ENCODE measurements around the gene GK2. TPM values are rescaled to one million over a fixed set of nuclear protein-coding genes. Genes with fewer than 3 reads are reported as not detected.

The GK2 gene
- total RNA-seq, 3 donors from 2014 or later: not detected

DNA sequence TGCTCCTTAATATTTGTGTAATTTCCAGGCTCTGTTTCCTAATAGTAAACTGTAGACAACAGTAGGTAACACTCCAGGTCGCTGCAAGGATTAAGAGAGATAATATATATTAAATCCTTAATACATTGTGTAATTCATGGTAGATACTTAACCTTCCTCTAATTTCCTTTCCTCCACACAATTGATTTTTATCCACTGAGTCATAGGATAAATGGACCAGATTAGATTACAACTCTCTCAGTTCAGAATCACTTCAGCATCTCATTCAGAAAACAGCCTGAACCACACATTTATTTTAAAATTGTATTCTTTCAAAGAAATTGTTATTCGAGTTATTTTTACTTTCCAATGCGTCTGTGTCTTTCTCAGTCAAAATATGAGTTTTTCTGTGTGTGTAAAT lies 17.1 kb downstream of the GK2 start:
- Histone ChIP-seq H3K9me3 (no peaks in the 10 kb centered on the region), H3K36me3 (ENCODE audit: low read depth) (no peaks in the 10 kb centered on the region), H3K4me1 (ENCODE audit: low read depth) (no peaks in the 10 kb centered on the region), H3K4me3 (no peak overlapping the region)
- ATAC-seq (no peak), DNase-seq (no peak)
- TF ChIP-seq, protein P1, sequence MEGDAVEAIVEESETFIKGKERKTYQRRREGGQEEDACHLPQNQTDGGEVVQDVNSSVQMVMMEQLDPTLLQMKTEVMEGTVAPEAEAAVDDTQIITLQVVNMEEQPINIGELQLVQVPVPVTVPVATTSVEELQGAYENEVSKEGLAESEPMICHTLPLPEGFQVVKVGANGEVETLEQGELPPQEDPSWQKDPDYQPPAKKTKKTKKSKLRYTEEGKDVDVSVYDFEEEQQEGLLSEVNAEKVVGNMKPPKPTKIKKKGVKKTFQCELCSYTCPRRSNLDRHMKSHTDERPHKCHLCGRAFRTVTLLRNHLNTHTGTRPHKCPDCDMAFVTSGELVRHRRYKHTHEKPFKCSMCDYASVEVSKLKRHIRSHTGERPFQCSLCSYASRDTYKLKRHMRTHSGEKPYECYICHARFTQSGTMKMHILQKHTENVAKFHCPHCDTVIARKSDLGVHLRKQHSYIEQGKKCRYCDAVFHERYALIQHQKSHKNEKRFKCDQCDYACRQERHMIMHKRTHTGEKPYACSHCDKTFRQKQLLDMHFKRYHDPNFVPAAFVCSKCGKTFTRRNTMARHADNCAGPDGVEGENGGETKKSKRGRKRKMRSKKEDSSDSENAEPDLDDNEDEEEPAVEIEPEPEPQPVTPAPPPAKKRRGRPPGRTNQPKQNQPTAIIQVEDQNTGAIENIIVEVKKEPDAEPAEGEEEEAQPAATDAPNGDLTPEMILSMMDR (IDR thresholded peaks at IDR 0.05): no peak
- intact Hi-C loops (cut with DNase I, micrococcal nuclease): no loop called here

DNA sequence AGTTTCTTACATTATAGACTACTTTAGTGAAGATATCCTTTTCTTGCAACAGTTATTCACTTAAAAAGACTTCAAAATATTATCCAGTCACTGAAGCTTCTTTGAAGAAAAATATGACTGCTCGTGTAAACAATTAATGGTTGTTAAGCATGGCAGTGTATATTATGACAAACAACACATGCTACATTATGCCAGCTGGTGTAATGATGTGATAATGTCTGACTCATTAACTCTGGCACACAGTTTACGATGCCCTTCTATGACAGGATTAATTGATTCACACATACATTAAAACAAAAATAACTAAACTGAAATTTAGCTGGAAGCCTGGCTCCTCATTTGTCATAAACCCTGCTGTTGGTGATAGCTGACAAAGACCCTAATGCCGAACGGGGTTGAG lies 22.4 kb downstream of the GK2 start:
- TF ChIP-seq, protein P1 (IDR thresholded peaks at IDR 0.05): no peak
- Histone ChIP-seq H3K4me1 (ENCODE audit: low read depth) (no peaks in the 10 kb centered on the region), H3K4me3 (no peak overlapping the region), H3K36me3 (ENCODE audit: low read depth) (no peaks in the 10 kb centered on the region), H3K9me3 (no peaks in the 10 kb centered on the region)
- no peak for DNase-seq
- no peak for ATAC-seq
- intact Hi-C loops (cut with DNase I, micrococcal nuclease): no loop called here

DNA sequence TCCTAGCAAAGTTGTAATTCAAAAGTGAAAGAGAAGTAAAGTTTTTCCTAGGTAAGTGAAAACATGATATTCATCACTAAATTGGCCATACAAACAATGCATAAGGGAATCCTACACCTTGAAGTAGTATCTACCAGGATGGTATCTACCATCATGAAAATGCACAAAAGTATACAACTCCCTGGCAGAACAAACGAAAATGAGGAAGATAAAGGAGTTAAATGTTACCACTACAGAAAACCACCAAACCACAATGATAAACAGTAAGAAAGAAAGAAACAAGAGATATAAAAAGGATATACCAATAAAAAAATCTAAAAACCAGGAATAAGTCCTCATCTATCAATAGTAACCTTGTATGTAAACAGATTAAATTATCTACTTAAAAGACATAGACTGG lies 26.9 kb downstream of the GK2 start:
- TF ChIP-seq, protein P1 (IDR thresholded peaks at IDR 0.05): no peak
- intact Hi-C loops (cut with DNase I, micrococcal nuclease): no loop called here
- Histone ChIP-seq H3K9me3 (no peaks in the 10 kb centered on the region), H3K4me3 (no peak overlapping the region), H3K4me1 (ENCODE audit: low read depth) (no peaks in the 10 kb centered on the region), H3K36me3 (ENCODE audit: low read depth) (no peaks in the 10 kb centered on the region)
- no peak for DNase-seq
- ATAC-seq: no peak

DNA sequence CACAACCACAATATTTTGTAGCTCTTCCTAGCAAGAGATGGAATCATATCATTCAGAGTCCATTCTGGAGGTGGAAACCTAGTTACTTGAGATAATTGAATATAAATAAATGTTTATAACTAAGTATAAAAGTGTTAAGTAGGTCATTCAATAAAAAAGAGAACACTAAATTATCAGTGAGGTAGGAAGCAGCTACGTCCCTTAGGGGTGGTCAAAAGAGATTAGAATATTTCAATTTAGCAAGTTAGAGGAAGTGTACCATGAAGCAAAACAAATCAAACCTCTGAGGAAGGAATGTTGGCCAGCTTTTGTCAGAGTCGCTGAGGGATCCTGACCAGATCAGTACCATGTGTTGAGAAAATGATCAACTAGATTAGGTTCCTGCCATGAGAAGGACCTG lies 38.0 kb downstream of the GK2 start:
- intact Hi-C loops (cut with DNase I, micrococcal nuclease): no loop called here

DNA sequence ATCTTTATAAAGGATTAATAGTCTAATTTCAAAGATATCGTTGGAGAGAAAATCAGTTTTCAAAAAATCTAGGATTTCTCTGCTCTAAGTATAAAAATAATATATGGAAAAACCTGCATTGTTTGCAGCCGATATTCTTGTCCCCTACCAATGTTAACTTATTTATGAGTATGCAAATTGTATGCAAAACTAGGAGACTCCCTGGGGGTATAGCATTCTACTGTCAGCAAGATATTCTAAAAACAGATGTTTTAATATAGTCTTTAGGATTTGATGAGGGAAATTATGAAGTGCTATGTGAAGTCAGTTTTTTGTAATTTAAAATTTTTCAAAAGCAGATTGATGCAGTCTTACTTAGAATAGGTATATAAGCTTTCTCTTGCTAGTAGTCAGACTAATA lies 40.9 kb downstream of the GK2 start:
- no peak for ATAC-seq
- intact Hi-C loops (cut with DNase I, micrococcal nuclease): no loop called here
- DNase-seq: no peak

More for the DNA sequence above, 38.0 kb downstream of the GK2 start:
- H3K36me3 ChIP-seq (ENCODE audit: low read depth): no peaks in the 10 kb centered on the region
- no peaks in the 10 kb centered on the region for H3K9me3 ChIP-seq
- no peaks in the 10 kb centered on the region for H3K4me1 ChIP-seq (ENCODE audit: low read depth)
- ATAC-seq: no peak
- no peak for DNase-seq
- no peak overlapping the region for H3K4me3 ChIP-seq
- TF ChIP-seq, protein P1 (IDR thresholded peaks at IDR 0.05): no peak

More for the DNA sequence above, 40.9 kb downstream of the GK2 start:
- TF ChIP-seq, protein P1 (IDR thresholded peaks at IDR 0.05): no peak
- Histone ChIP-seq H3K36me3 (ENCODE audit: low read depth) (no peaks in the 10 kb centered on the region), H3K4me3 (no peak overlapping the region), H3K9me3 (no peaks in the 10 kb centered on the region), H3K4me1 (ENCODE audit: low read depth) (no peaks in the 10 kb centered on the region)

Data from mucosa of descending colon (tissue), 3 donors.